Measurements from ENCODE around the gene MYBPC1. TPM values are rescaled to one million over a fixed set of nuclear protein-coding genes. Genes with fewer than 3 reads are reported as not detected.
"Not testable (repeated sequence)": the region's sequence is repeated elsewhere in the genome, so short reads cannot be mapped to it uniquely, and the experiment has no call there.

MYBPC1 gene
- total and polyA plus RNA-seq, 9 of the 15 experiments (the other 6 are each of a cell fraction or from before 2014, with no cell fraction given), result not detected

GRCh38 chr12:101557094-101557493 is 37.7 kb upstream of the MYBPC1 start:
- Histone ChIP-seq H3K4me1 (replicated peaks in 1 of 2; ENCODE audit: control insufficient read depth in 2 of 2, insufficient read depth in 2 of 2, low read length in 2 of 2) (no peaks in the 10 kb centered on the region), H3K27ac (ENCODE audit: extremely low read depth, low read depth, low read length) (no peak overlapping the region), H3K79me2 (ENCODE audit: control insufficient read depth, insufficient read depth, low read length) (no peaks in the 10 kb centered on the region), H3K9me1 (ENCODE audit: control insufficient read depth, insufficient read depth, low read length) (no peaks in the 10 kb centered on the region), H3K9ac (ENCODE audit: insufficient read depth in 1 of 2, low read depth in 2 of 2, low read length in 2 of 2) (no peak overlapping the region), H3K9me3 (replicated peaks; ENCODE audit: control insufficient read depth, insufficient read depth, low read depth, low read length) (no peaks in the 10 kb centered on the region), H2AFZ (ENCODE audit: low read depth, low read length) (no peak overlapping the region), H3K36me3 (ENCODE audit: control insufficient read depth, insufficient read depth, low read length) (no peaks in the 10 kb centered on the region), H3K4me3 (no peak overlapping the region), H3K4me2 (ENCODE audit: insufficient read depth, low read length) (no peak overlapping the region), H4K20me1 (replicated peaks; ENCODE audit: control insufficient read depth, insufficient read depth, low read length) (no peaks in the 10 kb centered on the region), H3K27me3 (ENCODE audit: control insufficient read depth in 2 of 2, insufficient read depth in 2 of 2, low read length in 2 of 2) (peaks cover 0 to 19% of the 10 kb centered on the region in 2 experiments; a peak in 2 of 5 replicates)
- no TSS peak for BruUV-seq (replicated peaks)
- 4% methylated on average over 4 of the region's 4 CpGs for WGBS (ENCODE audit: insufficient coverage, low coverage, missing lambda C conversion rate)
- ChIA-PET CTCF (ENCODE audit: low intra/inter-chr PET ratio) (no interaction called here), POLR2A (no interaction called here)
- TF ChIP-seq CEBPB (tag; IDR thresholded peaks at IDR 0.05), result peak; percentile 75
- TF ChIP-seq, protein P1, sequence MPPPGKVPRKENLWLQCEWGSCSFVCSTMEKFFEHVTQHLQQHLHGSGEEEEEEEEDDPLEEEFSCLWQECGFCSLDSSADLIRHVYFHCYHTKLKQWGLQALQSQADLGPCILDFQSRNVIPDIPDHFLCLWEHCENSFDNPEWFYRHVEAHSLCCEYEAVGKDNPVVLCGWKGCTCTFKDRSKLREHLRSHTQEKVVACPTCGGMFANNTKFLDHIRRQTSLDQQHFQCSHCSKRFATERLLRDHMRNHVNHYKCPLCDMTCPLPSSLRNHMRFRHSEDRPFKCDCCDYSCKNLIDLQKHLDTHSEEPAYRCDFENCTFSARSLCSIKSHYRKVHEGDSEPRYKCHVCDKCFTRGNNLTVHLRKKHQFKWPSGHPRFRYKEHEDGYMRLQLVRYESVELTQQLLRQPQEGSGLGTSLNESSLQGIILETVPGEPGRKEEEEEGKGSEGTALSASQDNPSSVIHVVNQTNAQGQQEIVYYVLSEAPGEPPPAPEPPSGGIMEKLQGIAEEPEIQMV (tag; conservative IDR thresholded peaks at IDR 0.05; ENCODE audit: low read depth), result no peak
- TF ChIP-seq CEBPG (CRISPR knock-in tag; IDR thresholded peaks at IDR 0.05), result no peak
- TF ChIP-seq CEBPG (tag; conservative IDR thresholded peaks at IDR 0.05 in 1 of 2, IDR thresholded peaks at IDR 0.05 in 1 of 2), result peak; percentile 39 to 90
- intact Hi-C loops (cut with micrococcal nuclease), result no loop called here
- in situ Hi-C loops (cut with MboI), result no loop called here
- DNase-seq (ENCODE audit: extremely low read depth in 1 of 4, low spot score in 3 of 4) (no peak), ATAC-seq (no peak), FAIRE-seq (no peak)

DNA sequence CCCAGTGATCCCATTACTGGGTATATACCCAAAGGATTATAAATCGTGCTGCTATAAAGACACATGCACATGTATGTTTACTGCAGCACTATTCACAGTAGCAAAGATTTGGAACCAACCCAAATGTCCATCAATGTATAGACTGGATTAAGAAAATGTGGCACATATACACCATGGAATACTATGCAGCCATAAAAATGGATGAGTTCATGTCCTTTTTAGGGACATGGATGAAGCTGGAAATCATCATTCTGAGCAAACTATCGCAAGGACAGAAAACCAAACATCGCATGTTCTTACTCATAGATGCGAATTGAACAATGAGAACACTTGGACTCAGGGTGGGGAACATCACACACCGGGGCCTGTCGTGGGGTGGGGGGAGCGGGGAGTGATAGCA is 36.0 kb upstream of the MYBPC1 start:
- POLR2A ChIA-PET; H3K9me3 ChIP-seq (replicated peaks; ENCODE audit: control insufficient read depth, insufficient read depth, low read depth, low read length); H3K27ac ChIP-seq (ENCODE audit: extremely low read depth, low read depth, low read length); FAIRE-seq; H3K36me3 ChIP-seq (ENCODE audit: control insufficient read depth, insufficient read depth, low read length); intact Hi-C loops (cut with micrococcal nuclease); H3K4me2 ChIP-seq (ENCODE audit: insufficient read depth, low read length); H3K4me3 ChIP-seq; DNase-seq (ENCODE audit: extremely low read depth in 1 of 4, low spot score in 3 of 4); BruUV-seq (replicated peaks); H3K79me2 ChIP-seq (ENCODE audit: control insufficient read depth, insufficient read depth, low read length); CTCF ChIA-PET (ENCODE audit: low intra/inter-chr PET ratio); H3K9ac ChIP-seq (ENCODE audit: insufficient read depth in 1 of 2, low read depth in 2 of 2, low read length in 2 of 2); H2AFZ ChIP-seq (ENCODE audit: low read depth, low read length); ATAC-seq; H3K4me1 ChIP-seq (replicated peaks in 1 of 2; ENCODE audit: control insufficient read depth in 2 of 2, insufficient read depth in 2 of 2, low read length in 2 of 2); H3K9me1 ChIP-seq (ENCODE audit: control insufficient read depth, insufficient read depth, low read length); in situ Hi-C loops (cut with MboI); H4K20me1 ChIP-seq (replicated peaks; ENCODE audit: control insufficient read depth, insufficient read depth, low read length): not testable (repeated sequence)
- peaks cover 0 to 19% of the 10 kb centered on the region in 2 experiments; a peak in 2 of 5 replicates for H3K27me3 ChIP-seq (ENCODE audit: control insufficient read depth in 2 of 2, insufficient read depth in 2 of 2, low read length in 2 of 2)
- 16% methylated on average over 7 of the region's 7 CpGs for WGBS (ENCODE audit: insufficient coverage, low coverage, missing lambda C conversion rate)
- peak; percentile 60 for TF ChIP-seq ZNF146 (CRISPR knock-in tag; IDR thresholded peaks at IDR 0.05; ENCODE audit: unreplicated experiment)

Measured in K562 (cell line).